ENCODE results near the gene FOXN1.

GRCh38 chr17:28528327-28529012 is 22.3 kb downstream of the FOXN1 start:
- TF ChIP-seq, protein P1, sequence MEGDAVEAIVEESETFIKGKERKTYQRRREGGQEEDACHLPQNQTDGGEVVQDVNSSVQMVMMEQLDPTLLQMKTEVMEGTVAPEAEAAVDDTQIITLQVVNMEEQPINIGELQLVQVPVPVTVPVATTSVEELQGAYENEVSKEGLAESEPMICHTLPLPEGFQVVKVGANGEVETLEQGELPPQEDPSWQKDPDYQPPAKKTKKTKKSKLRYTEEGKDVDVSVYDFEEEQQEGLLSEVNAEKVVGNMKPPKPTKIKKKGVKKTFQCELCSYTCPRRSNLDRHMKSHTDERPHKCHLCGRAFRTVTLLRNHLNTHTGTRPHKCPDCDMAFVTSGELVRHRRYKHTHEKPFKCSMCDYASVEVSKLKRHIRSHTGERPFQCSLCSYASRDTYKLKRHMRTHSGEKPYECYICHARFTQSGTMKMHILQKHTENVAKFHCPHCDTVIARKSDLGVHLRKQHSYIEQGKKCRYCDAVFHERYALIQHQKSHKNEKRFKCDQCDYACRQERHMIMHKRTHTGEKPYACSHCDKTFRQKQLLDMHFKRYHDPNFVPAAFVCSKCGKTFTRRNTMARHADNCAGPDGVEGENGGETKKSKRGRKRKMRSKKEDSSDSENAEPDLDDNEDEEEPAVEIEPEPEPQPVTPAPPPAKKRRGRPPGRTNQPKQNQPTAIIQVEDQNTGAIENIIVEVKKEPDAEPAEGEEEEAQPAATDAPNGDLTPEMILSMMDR (IDR thresholded peaks at IDR 0.05), result no peak
- no peak for TF ChIP-seq SMC3 (IDR thresholded peaks at IDR 0.05; ENCODE audit: low read depth, low read length)
- TF ChIP-seq NRF1 (IDR thresholded peaks at IDR 0.05; ENCODE audit: low read depth, low read length), result no peak
- TF ChIP-seq, protein P2, sequence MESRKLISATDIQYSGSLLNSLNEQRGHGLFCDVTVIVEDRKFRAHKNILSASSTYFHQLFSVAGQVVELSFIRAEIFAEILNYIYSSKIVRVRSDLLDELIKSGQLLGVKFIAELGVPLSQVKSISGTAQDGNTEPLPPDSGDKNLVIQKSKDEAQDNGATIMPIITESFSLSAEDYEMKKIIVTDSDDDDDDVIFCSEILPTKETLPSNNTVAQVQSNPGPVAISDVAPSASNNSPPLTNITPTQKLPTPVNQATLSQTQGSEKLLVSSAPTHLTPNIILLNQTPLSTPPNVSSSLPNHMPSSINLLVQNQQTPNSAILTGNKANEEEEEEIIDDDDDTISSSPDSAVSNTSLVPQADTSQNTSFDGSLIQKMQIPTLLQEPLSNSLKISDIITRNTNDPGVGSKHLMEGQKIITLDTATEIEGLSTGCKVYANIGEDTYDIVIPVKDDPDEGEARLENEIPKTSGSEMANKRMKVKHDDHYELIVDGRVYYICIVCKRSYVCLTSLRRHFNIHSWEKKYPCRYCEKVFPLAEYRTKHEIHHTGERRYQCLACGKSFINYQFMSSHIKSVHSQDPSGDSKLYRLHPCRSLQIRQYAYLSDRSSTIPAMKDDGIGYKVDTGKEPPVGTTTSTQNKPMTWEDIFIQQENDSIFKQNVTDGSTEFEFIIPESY (IDR thresholded peaks at IDR 0.05; ENCODE audit: borderline replicate concordance, low read depth), result no peak
- TF ChIP-seq CHD2 (IDR thresholded peaks at IDR 0.05; ENCODE audit: low read length, partially characterized antibody), result no peak
- TF ChIP-seq, protein P3, sequence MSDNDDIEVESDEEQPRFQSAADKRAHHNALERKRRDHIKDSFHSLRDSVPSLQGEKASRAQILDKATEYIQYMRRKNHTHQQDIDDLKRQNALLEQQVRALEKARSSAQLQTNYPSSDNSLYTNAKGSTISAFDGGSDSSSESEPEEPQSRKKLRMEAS (IDR thresholded peaks at IDR 0.05; ENCODE audit: low read depth), result no peak
- no peak for TF ChIP-seq JUND (IDR thresholded peaks at IDR 0.05)
- no peak for TF ChIP-seq NFIC (IDR thresholded peaks at IDR 0.05; ENCODE audit: borderline replicate concordance)
- no peak for TF ChIP-seq GATA2 (CRISPR knock-in tag; IDR thresholded peaks at IDR 0.05)
- no peak for TF ChIP-seq EP300 (IDR thresholded peaks at IDR 0.05; ENCODE audit: borderline replicate concordance in 1 of 2, low read depth in 1 of 2, low read length in 1 of 2)
- TF ChIP-seq RXRA (IDR thresholded peaks at IDR 0.05; ENCODE audit: borderline replicate concordance, low read depth), result no peak
